WTC11 (cell line): ENCODE results near the gene ASS1. TPM values are rescaled to one million over a fixed set of nuclear protein-coding genes. Genes with fewer than 3 reads are reported as not detected.

Experiments used
- ATAC-seq: fragments of 200-7000 bp; cut with Tn5 transposase; 2 replicates; pipeline ENCODE4 v1.10.0; 2021; ENCODE audit warnings: mild to moderate bottlenecking, moderate library complexity
- Bru-seq: library from RNA; stranded (reverse); fragments of 400-500 nt; gene quantifications from one replicate; lab custom pipeline; 2021; lab: Mats Ljungman, UMichigan
- CTCF ChIA-PET: fragments of 300-600 bp; sonication (Branson Sonifier 250); formaldehyde crosslinking; loops from one replicate; lab custom pipeline; 2021; ENCODE audit warnings: antibody characterized with exemption; lab: Charles Lee
- POLR2A ChIA-PET: fragments of 350-600 bp; sonication (Branson Sonifier 250); formaldehyde crosslinking; loops from one replicate; lab custom pipeline; 2021; ENCODE audit warnings: antibody characterized with exemption; lab: Charles Lee
- DNase-seq: peaks from one replicate; pipeline ENCODE4 v3.0.0; 2021; ENCODE audit warnings: low spot score
- H3K27ac Mint-ChIP-seq: 2 replicates; pipeline ENCODE4 v1.8.0; 2021; ENCODE audit warnings: mixed read lengths
- H3K27me3 Mint-ChIP-seq: 2 replicates; pipeline ENCODE4 v1.8.0; 2021; ENCODE audit warnings: low read depth, mild to moderate bottlenecking, moderate library complexity, mixed read lengths
- H3K36me3 Mint-ChIP-seq: 2 replicates; pipeline ENCODE4 v1.8.0; 2021; ENCODE audit warnings: mixed read lengths
- H3K4me1 Mint-ChIP-seq: 2 replicates; pipeline ENCODE4 v1.8.0; 2022; ENCODE audit warnings: mixed read lengths
- H3K4me3 Mint-ChIP-seq: 2 replicates; pipeline ENCODE4 v1.8.0; 2021; ENCODE audit warnings: mild to moderate bottlenecking, moderate library complexity, mixed read lengths
- H3K9me3 Mint-ChIP-seq: 2 replicates; pipeline ENCODE4 v1.8.0; 2021; ENCODE audit warnings: mixed read lengths
- CBFB ChIP-seq: sonication (generic); formaldehyde crosslinking; IDR thresholded peaks from 2 replicates; pipeline ENCODE4 v1.8.1; 2022; ENCODE audit warnings: mild to moderate bottlenecking, low read depth, missing genetic modification reagents
- CREB1 ChIP-seq: sonication (generic); formaldehyde crosslinking; IDR thresholded peaks from 2 replicates; pipeline ENCODE4 v1.8.0; 2023; ENCODE audit warnings: mild to moderate bottlenecking, missing genetic modification reagents
- CTCF ChIP-seq: fragments of 200-600 bp; IDR thresholded peaks from 2 replicates; pipeline ENCODE4 v1.8.0; 2022; ENCODE audit warnings: antibody characterized with exemption
- E2F5 ChIP-seq: sonication (generic); formaldehyde crosslinking; IDR thresholded peaks from 2 replicates; pipeline ENCODE4 v1.8.1; 2022; ENCODE audit warnings: mild to moderate bottlenecking, moderate library complexity, missing genetic modification reagents
- ELF4 ChIP-seq: sonication (generic); formaldehyde crosslinking; IDR thresholded peaks from 2 replicates; pipeline ENCODE4 v1.8.1; 2022; ENCODE audit warnings: low read depth, mild to moderate bottlenecking, moderate library complexity, missing genetic modification reagents
- ERG ChIP-seq: fragments of 250-450 bp; sonication (Bioruptor Pico); IDR thresholded peaks from 2 replicates; pipeline ENCODE4 v1.8.0; 2021; ENCODE audit warnings: mild to moderate bottlenecking
- FOXK1 ChIP-seq: sonication (generic); formaldehyde crosslinking; IDR thresholded peaks from 2 replicates; pipeline ENCODE4 v1.8.0; 2022; ENCODE audit warnings: mild to moderate bottlenecking, moderate library complexity, missing genetic modification reagents
- HMGXB4 ChIP-seq: sonication (generic); formaldehyde crosslinking; IDR thresholded peaks from 2 replicates; pipeline ENCODE4 v1.8.1; 2023; ENCODE audit warnings: mild to moderate bottlenecking, moderate library complexity, missing genetic modification reagents
- JUN ChIP-seq: sonication (generic); formaldehyde crosslinking; IDR thresholded peaks from 2 replicates; pipeline ENCODE4 v1.8.0; 2023; ENCODE audit warnings: mild to moderate bottlenecking, missing genetic modification reagents
- MAX ChIP-seq: sonication (generic); formaldehyde crosslinking; IDR thresholded peaks from 2 replicates; pipeline ENCODE4 v1.8.0; 2022; ENCODE audit warnings: mild to moderate bottlenecking, missing genetic modification reagents
- MLX ChIP-seq: sonication (generic); formaldehyde crosslinking; IDR thresholded peaks from 2 replicates; pipeline ENCODE4 v1.8.1; 2023; ENCODE audit warnings: mild to moderate bottlenecking, missing genetic modification reagents, moderate library complexity
- NFE2L1 ChIP-seq: sonication (generic); formaldehyde crosslinking; IDR thresholded peaks from 2 replicates; pipeline ENCODE4 v1.8.1; 2023; ENCODE audit warnings: missing genetic modification reagents
- PREB ChIP-seq: sonication (generic); formaldehyde crosslinking; IDR thresholded peaks from 2 replicates; pipeline ENCODE4 v1.8.1; 2022; ENCODE audit warnings: mild to moderate bottlenecking, missing genetic modification reagents, moderate library complexity, borderline replicate concordance
- SOX15 ChIP-seq: fragments of 250-450 bp; sonication (Bioruptor Pico); IDR thresholded peaks from 2 replicates; pipeline ENCODE4 v1.9.0; 2021; ENCODE audit warnings: mild to moderate bottlenecking
- TEAD1 ChIP-seq: sonication (generic); formaldehyde crosslinking; IDR thresholded peaks from 2 replicates; pipeline ENCODE4 v1.8.0; 2022; ENCODE audit warnings: mild to moderate bottlenecking, missing genetic modification reagents
- USF1 ChIP-seq: sonication (generic); formaldehyde crosslinking; IDR thresholded peaks from 2 replicates; pipeline ENCODE4 v1.8.0; 2022; ENCODE audit warnings: mild to moderate bottlenecking, missing genetic modification reagents
- USF2 ChIP-seq: sonication (generic); formaldehyde crosslinking; IDR thresholded peaks from 2 replicates; pipeline ENCODE4 v1.8.1; 2023; ENCODE audit warnings: mild to moderate bottlenecking, missing genetic modification reagents, moderate library complexity
- ZNF121 ChIP-seq: sonication (generic); formaldehyde crosslinking; IDR thresholded peaks from 2 replicates; pipeline ENCODE4 v1.8.0; 2023; ENCODE audit warnings: missing genetic modification reagents
- ZNF232 ChIP-seq: sonication (generic); formaldehyde crosslinking; IDR thresholded peaks from 2 replicates; pipeline ENCODE4 v1.8.0; 2022; ENCODE audit warnings: mild to moderate bottlenecking, missing genetic modification reagents
- ZNF416 ChIP-seq: fragments of 250-450 bp; sonication (Bioruptor Pico); IDR thresholded peaks from 2 replicates; pipeline ENCODE4 v1.9.0; 2021; ENCODE audit warnings: mild to moderate bottlenecking, inconsistent platforms
- ZNF423 ChIP-seq: fragments of 250-450 bp; sonication (Bioruptor Pico); IDR thresholded peaks from 2 replicates; pipeline ENCODE4 v2.1.2; 2022; ENCODE audit warnings: mild to moderate bottlenecking, moderate library complexity
- ZNF671 ChIP-seq: fragments of 250-450 bp; sonication (Bioruptor Pico); IDR thresholded peaks from 2 replicates; pipeline ENCODE4 v1.8.0; 2021; ENCODE audit warnings: mild to moderate bottlenecking
- long read RNA-seq, 3 experiments: library from RNA in 1 of 3; library from capped mRNA in 1 of 3; library from polyadenylated mRNA in 1 of 3; unstranded in 2 of 3; stranded (forward) in 1 of 3; transcript quantifications; one replicate each; pipeline ENCODE4 v2.0.0, GENCODE V29; 2021
- total RNA-seq: library from RNA; stranded (reverse); gene quantifications from 3 replicates; pipeline ENCODE4 v1.2.3, GENCODE V29; 2021

Gene ASS1
- total RNA-seq, result 71.0 to 95.7 TPM (median 74.2 TPM) in 3 replicates
- Bru-seq, nascent RNA, result percentile 48 among the genes with signal in this experiment
- long read RNA-seq, experiment 1, transcript ASS1-201 (15 exons, 1,564 nt), result major isoform, 119 of 146 reads
- long read RNA-seq, experiment 1, partial matches to known transcripts, result 10 of 146 reads
- long read RNA-seq, experiment 1, other reads (novel, unspliced or antisense), result 15 of 146 reads
- long read RNA-seq, experiment 2, transcript ASS1-201 (15 exons, 1,564 nt), result major isoform, 50 of 106 reads
- long read RNA-seq, experiment 2, partial matches to known transcripts, result 47 of 106 reads
- long read RNA-seq, experiment 2, other reads (novel, unspliced or antisense), result 8 of 106 reads
- long read RNA-seq, experiment 3, transcript ASS1-203 (16 exons, 1,548 nt), result minor isoform, 13 of 139 reads
- long read RNA-seq, experiment 3, transcript ASS1-201 (15 exons, 1,564 nt), result major isoform, 119 of 139 reads
- long read RNA-seq, experiment 3, partial matches to known transcripts, result 3 of 139 reads
- long read RNA-seq, experiment 3, other reads (novel, unspliced or antisense), result 4 of 139 reads

GRCh38 chr9:130444565-130445221, at the start of gene ASS1:
TSS of gene ASS1 (plus strand) at chr9:130444961. CDS start at chr9:130452229, 7,268 bp downstream.
- peak; percentile 82 for DNase-seq
- CTCF ChIA-PET, result interaction anchor here (1.8 to 1.9 kb wide), 2 partner anchors 11 to 16 kb away, joined by 7 to 11 read pairs; no protein-coding TSS in a partner anchor
- TF ChIP-seq USF1 (CRISPR knock-in tag) (peak; percentile 75; the same call in 1 of the 2 replicates), USF2 (peak; percentile 75), CBFB (CRISPR knock-in tag) (no peak), JUN (CRISPR knock-in tag) (no peak), E2F5 (CRISPR knock-in tag) (peak; percentile 57; the same call in 1 of the 2 replicates), ELF4 (CRISPR knock-in tag) (no peak), FOXK1 (CRISPR knock-in tag) (no peak), NFE2L1 (CRISPR knock-in tag) (no peak), ERG (CRISPR knock-in tag) (no peak), TEAD1 (no peak), SOX15 (CRISPR knock-in tag) (no peak), CTCF (no peak), ZNF423 (CRISPR knock-in tag) (0 out of 2 replicates have a peak, but pooled peaks have one; percentile 18), PREB (no peak), ZNF671 (no peak), MLX (CRISPR knock-in tag) (no peak), ZNF232 (no peak), ZNF121 (CRISPR knock-in tag) (no peak), MAX (CRISPR knock-in tag) (peak; percentile 46; the same call in 1 of the 2 replicates), ZNF416 (no peak), CREB1 (CRISPR knock-in tag) (no peak), HMGXB4 (CRISPR knock-in tag) (no peak)

More at GRCh38 chr9:130444565-130445221, at the start of gene ASS1:
- peaks cover 37% of the 10 kb centered on the region for H3K27me3 Mint-ChIP-seq
- H3K9me3 Mint-ChIP-seq, result peaks cover 15% of the 10 kb centered on the region
- peaks cover 33% of the 10 kb centered on the region for H3K4me1 Mint-ChIP-seq
- H3K4me3 Mint-ChIP-seq, result peak within 1 kb of the TSS; percentile 71
- POLR2A ChIA-PET, result interaction anchor here (1.0 kb wide), 1 partner anchor 81 kb away, joined by 3 read pairs; no protein-coding TSS in a partner anchor
- no peak within 1 kb of the TSS for H3K27ac Mint-ChIP-seq
- peak; percentile 63 for ATAC-seq
- peaks cover 9% of the 10 kb centered on the region for H3K36me3 Mint-ChIP-seq
